Stimulated activated CD4-positive, alpha-beta T cell treated with anti-CD3 and anti-CD28 coated beads, Interleukin-2, amount 100 ng/mL, for 4 hours (primary cell): Measurements from ENCODE around the gene MTHFSD.
"Not testable (repeated sequence)": the region's sequence is repeated elsewhere in the genome, so short reads cannot be mapped to it uniquely, and the experiment has no call there.

Source experiments
- DNase-seq: peaks from one replicate; pipeline ENCODE4 v3.0.0-alpha.2; 2020; ENCODE audit warnings: low read depth

MTHFSD gene, protein sequence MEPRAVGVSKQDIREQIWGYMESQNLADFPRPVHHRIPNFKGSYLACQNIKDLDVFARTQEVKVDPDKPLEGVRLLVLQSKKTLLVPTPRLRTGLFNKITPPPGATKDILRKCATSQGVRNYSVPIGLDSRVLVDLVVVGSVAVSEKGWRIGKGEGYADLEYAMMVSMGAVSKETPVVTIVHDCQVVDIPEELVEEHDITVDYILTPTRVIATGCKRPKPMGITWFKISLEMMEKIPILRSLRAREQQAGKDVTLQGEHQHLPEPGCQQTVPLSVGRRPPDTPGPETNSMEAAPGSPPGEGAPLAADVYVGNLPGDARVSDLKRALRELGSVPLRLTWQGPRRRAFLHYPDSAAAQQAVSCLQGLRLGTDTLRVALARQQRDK

DNA sequence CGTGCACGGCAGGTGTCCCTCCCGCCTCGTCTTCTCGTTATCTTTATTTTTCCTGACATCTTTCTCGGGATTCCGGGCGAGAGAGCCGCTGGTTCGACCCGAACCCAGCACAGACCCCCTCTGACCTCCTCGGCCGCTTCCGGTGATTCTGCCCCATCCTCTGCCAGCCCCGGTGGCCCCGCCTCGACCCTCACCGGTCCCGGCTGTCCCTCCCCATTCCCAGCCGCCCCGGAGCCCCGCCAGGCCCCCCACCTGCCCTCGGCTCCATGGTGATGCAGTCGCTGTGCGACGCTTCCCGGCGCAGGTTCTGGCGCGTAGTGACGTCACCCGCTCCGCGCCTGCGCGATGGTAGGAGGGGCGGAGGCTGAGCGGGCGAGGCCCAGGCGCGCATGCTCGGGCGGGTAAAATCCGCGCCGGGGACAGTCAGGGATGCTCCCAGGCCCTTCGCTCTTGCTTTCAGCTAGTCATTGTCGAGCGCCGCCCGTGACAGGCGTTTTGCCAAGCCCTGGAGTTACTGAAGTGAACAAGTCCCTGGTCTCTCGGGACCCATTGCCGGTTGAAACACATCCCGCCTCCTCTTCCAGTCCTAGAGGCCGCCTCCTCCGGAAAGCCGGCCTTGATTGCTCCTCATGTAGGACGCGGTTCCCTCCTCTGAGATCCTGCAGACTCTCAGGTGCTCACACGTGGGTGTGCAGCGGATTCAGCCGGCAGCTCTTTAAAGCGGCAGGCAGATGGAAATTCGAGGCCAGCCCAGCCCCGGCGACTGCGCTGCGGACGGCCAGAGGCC is at the start of gene MTHFSD:
Gene MTHFSD (minus strand): TSS at position 319 of the 787 bp plus-strand sequence. CDS start 51 bp downstream, at position 268.
- peak; percentile 94 for DNase-seq

DNA sequence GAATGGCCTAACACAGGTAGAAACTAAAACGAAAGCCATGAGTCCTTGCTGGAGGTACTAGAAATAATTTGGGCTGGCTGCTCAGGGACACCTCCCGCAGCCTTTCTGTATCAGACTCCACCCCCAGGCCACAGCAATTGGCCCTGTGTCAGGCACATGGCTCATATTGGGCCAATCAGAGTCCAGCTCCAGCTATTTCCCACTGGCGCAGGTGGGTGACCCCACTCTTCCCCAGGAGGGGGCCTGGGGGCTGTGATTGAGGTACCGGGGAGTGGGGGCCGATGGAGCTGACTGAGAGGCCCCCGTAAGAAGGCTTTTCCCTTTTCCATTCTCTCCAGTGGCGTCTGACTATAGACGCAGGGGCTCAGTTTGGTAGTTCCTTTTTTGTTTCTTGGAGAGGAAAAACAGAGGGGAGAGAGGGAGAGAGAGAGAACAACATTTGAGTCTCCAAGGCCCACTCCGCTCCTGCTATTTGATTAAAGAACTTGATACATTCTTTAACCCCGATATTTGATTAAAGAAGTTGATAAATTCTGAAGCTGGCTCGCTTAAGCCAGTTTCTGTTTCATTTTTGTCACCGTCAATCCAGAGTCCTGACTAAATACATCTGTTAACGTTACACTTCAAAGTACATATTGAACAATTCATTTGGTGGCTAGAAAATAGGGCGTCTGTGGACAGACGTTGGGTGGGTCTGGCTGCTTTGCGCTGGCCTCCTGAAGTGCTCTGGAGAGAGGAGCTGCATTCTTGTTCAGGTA is 49.6 kb upstream of the MTHFSD start:
- peak; percentile 35 for DNase-seq

DNA sequence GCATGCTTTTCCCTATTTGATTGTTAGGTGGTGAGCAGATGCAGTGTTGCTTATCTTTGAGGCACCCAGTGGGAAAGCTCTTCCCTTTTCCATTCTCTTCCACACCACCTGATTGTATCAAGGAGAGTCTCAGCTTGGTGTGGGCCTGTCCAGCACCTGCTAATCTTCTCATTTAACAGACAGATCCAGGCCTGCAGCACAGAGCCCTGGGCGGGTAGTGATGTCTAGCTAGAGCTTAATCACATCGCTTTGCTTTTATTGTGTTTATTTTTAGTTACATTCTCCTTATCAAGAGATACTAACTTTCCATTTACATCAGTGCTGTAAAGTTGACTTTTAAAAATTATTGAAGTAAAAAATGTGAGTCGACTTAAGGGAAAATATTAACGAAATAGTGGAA is 47.5 kb upstream of the MTHFSD start:
- DNase-seq, result no peak

DNA sequence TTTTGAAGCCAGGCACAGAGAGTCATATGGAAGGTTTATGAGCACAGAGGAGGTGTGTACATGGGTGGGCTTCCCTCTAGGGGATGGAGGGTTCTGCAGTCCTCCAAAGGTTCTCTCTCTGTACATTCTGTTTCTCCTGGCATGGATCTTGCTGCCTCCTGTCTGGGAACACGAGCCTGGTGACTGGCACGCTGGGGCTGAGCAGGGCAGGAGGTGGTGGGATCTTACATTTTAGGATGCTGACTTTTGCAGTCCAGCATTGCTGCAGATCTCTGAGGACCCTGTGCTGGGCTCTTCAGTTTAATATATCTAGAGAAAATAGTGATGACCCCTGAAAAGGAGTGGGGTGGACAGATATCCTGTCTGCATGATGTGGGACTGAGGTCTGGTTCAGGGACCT is 46.3 kb upstream of the MTHFSD start:
- DNase-seq, result no peak

- DNase-seq, result no peak
Observed at GRCh38 chr16:86598607-86599565, 43.9 kb upstream of the MTHFSD start.

GRCh38 chr16:86597880-86598606 is 43.0 kb upstream of the MTHFSD start:
- no peak for DNase-seq

DNA sequence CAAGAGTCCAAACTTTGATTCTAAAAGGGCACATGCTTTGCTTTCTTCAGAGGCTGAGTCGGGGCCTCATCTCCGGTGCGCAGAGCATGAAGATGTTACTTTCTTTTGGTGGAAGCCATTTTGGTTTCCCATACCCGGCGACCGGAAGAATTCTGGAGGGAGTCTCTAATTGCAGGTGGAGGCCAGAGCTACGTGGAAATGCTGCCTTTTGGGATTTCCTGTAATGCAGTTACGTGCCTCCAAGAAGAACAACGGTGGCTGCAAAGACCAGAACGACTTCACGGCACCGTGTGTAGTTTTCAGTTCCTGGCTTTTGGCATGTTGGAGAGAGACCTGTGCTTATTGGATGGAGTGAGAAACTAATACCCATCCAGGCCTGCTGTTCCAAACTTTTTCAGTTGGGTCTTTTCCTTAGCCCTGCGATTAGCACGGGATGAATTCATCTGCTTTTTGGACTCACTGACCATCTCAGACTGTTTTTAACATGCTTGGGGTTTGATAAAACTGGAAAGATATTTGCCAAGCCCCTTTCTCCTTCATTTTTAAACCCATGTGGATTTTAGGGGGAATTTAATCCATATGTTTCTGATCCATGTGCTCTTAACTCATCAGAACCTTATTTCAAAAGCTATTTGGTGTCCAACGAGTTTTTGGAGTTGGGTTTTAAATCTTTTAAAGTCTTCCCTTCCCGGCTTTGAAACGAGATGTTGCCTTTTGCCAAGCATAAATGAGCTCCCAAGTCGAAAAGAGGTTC is 42.3 kb upstream of the MTHFSD start:
- no peak for DNase-seq

DNA sequence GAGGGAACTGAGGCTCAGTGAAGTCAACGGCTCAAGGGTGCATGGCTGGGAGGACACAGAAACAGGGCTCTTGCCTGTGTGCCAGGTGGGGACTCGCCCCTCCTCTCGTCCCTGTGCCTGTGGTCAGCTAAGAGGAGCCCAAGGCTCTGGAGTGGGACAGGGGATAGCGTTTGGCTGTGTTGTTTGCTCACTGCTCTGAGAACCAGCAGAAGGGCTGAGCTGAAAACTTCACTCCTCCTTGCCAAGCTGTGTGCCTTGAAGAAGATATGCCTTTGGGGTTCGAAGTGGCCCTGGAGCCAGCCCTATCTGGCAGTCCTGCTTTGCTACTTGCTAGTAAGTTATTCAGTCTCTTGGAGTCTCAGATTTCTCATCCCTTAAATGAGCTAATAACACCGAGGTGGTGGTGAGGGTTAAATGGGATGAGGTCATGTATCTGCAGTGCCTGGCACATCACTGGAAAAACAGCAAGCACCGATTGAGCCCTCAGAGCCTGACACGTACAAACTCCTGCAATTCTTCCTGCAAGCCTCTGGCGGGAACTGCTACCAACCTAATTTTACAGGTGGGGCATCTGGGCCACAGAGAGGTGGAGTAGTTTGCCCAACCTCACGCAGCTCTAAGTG is 41.1 kb upstream of the MTHFSD start:
- DNase-seq, result no peak

DNA sequence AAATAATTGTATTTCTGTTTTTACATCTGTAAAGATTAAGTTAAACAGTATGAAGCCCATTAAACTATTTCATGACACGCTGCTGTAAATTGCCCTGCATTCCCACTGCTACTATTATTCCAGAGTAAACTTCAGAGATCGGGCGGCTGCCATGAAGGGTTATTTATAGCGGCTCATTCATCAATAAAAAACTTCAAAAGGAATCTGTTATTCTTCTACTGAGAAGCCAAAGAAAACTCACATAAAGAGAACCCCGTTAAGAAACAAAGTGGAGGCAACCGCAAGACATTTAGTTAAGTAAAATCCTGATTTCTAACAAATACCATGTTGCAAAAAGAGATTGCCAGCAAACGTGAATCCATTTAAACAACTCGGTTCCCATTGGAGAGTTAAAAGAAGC is 39.7 kb upstream of the MTHFSD start:
- no peak for DNase-seq

DNA sequence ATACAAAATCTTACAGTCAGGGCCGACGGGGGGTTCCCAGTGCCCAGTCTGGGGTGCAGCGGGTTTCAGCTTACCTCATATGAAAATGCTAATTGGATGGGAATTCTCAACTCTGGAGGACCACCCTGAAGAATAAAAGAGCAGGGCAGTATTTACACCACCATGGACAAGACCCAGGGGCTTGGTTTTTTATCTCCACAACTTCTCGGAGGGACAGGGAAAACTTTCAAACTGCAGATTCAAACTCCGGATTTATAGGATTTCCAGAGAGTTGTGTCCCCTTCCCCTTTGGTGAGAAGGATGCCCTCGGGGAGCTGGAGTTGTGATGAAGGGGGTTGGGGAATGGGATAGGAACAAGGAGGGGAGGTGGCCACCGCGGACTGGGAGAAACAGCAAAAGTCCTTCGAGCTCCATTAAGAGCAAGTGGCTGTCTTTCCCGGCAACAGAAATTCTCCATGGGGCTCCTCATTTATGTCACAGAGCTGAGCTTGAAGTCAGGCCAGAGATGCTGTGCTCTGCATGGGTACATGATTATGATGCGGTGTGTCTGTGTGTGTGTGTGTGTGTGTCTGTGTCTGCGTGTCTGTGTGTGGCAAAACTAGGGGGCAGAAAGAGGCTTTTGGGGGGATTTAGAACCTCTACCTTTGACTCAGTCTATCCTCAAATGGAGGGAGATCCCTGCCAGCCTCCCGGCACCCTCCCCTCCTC is 39.0 kb upstream of the MTHFSD start:
- no peak for DNase-seq

GRCh38 chr16:86591270-86591669 is 36.2 kb upstream of the MTHFSD start:
- DNase-seq, result no peak

DNA sequence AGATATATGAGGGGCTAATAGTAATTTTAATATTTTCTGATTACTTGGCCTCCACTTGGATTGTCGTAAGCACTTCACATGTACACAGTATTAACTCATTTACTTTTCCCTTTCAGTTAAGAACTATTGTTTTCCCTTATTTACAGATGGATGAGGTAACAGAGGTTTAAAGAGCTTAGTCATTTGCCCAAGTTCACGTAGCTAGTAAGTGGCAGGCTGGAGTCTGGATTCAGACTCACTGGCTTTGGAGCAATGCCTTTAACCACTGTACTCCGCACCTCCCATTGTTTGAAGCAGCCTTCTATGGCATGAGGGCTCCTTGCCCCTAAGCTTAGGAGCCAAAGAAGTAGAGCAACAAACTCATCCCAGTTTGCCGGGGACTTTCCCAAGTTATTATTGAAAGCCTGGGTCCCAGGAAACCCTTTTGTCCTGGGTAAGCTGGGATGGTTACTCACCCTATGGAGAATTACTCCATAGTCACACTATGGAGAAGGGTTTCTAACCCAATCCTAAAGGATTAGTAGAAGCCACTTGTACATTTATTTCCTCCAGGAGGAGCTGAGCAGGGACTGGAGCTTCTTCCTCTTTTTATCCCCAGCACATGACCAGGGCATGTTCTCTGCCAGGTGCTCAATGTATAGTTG is 35.6 kb upstream of the MTHFSD start:
- DNase-seq, result no peak

DNA sequence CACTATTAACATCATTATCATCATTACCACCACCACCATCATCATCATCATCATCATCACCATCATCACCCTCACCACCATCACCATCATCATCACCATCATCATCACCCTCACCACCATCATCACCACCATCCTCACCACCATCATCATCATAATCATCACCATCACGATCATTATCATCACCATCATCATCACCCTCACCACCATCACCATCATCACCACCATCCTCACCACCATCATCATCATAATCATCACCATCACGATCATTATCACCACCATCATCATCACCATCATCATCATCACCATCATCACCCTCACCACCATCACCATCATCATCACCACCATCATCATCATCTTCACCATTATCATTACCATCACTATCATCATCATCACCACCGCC is 32.9 kb upstream of the MTHFSD start:
- DNase-seq, result not testable (repeated sequence)

- DNase-seq, result no peak
Observed at GRCh38 chr16:86587487-86587886, 32.5 kb upstream of the MTHFSD start.

GRCh38 chr16:86585821-86586611 is 31.0 kb upstream of the MTHFSD start:
- DNase-seq, result no peak

- DNase-seq, result no peak
Observed at GRCh38 chr16:86584726-86585721, 30.0 kb upstream of the MTHFSD start.
